WTC11 (cell line): ENCODE data around the gene ETS1. TPM values are rescaled to one million over a fixed set of nuclear protein-coding genes. Genes with fewer than 3 reads are reported as not detected.

ENCODE experiments used
- ATAC-seq: fragments of 200-7000 bp; cut with Tn5 transposase; 2 replicates; pipeline ENCODE4 v1.10.0; 2021; ENCODE audit warnings: mild to moderate bottlenecking, moderate library complexity
- CTCF ChIA-PET: fragments of 300-600 bp; sonication (Branson Sonifier 250); formaldehyde crosslinking; loops from one replicate; lab custom pipeline; 2021; ENCODE audit warnings: antibody characterized with exemption; lab: Charles Lee
- POLR2A ChIA-PET: fragments of 350-600 bp; sonication (Branson Sonifier 250); formaldehyde crosslinking; loops from one replicate; lab custom pipeline; 2021; ENCODE audit warnings: antibody characterized with exemption; lab: Charles Lee
- DNase-seq: peaks from one replicate; pipeline ENCODE4 v3.0.0; 2021; ENCODE audit warnings: low spot score
- H3K27ac Mint-ChIP-seq: 2 replicates; pipeline ENCODE4 v1.8.0; 2021; ENCODE audit warnings: mixed read lengths
- H3K27me3 Mint-ChIP-seq: 2 replicates; pipeline ENCODE4 v1.8.0; 2021; ENCODE audit warnings: low read depth, mild to moderate bottlenecking, moderate library complexity, mixed read lengths
- H3K36me3 Mint-ChIP-seq: 2 replicates; pipeline ENCODE4 v1.8.0; 2021; ENCODE audit warnings: mixed read lengths
- H3K4me1 Mint-ChIP-seq: 2 replicates; pipeline ENCODE4 v1.8.0; 2022; ENCODE audit warnings: mixed read lengths
- H3K4me3 Mint-ChIP-seq: 2 replicates; pipeline ENCODE4 v1.8.0; 2021; ENCODE audit warnings: mild to moderate bottlenecking, moderate library complexity, mixed read lengths
- H3K9me3 Mint-ChIP-seq: 2 replicates; pipeline ENCODE4 v1.8.0; 2021; ENCODE audit warnings: mixed read lengths
- ATF2 ChIP-seq: sonication (generic); formaldehyde crosslinking; IDR thresholded peaks from 2 replicates; pipeline ENCODE4 v1.8.1; 2022; ENCODE audit warnings: low read depth, missing genetic modification reagents, borderline replicate concordance
- ATF6 ChIP-seq: sonication (generic); formaldehyde crosslinking; IDR thresholded peaks from 2 replicates; pipeline ENCODE4 v1.8.1; 2023; ENCODE audit warnings: mild to moderate bottlenecking, missing genetic modification reagents
- CREB1 ChIP-seq: sonication (generic); formaldehyde crosslinking; IDR thresholded peaks from 2 replicates; pipeline ENCODE4 v1.8.0; 2023; ENCODE audit warnings: mild to moderate bottlenecking, missing genetic modification reagents
- ETV6 ChIP-seq: sonication (generic); formaldehyde crosslinking; IDR thresholded peaks from 2 replicates; pipeline ENCODE4 v1.8.1; 2022; ENCODE audit warnings: mild to moderate bottlenecking, missing genetic modification reagents
- GRHL2 ChIP-seq: fragments of 250-450 bp; sonication (Bioruptor Pico); IDR thresholded peaks from 2 replicates; pipeline ENCODE4 v1.8.0; 2022; ENCODE audit warnings: mild to moderate bottlenecking, moderate library complexity; ENCODE audit not compliant: insufficient replicate concordance, severe bottlenecking
- HMGXB4 ChIP-seq: sonication (generic); formaldehyde crosslinking; IDR thresholded peaks from 2 replicates; pipeline ENCODE4 v1.8.1; 2023; ENCODE audit warnings: mild to moderate bottlenecking, moderate library complexity, missing genetic modification reagents
- IRF1 ChIP-seq: sonication (generic); formaldehyde crosslinking; IDR thresholded peaks from 2 replicates; pipeline ENCODE4 v1.8.0; 2023; ENCODE audit warnings: missing genetic modification reagents
- MXD4 ChIP-seq: fragments of 250-450 bp; sonication (Bioruptor Pico); IDR thresholded peaks from 2 replicates; pipeline ENCODE4 v1.8.0; 2021; ENCODE audit warnings: mild to moderate bottlenecking, moderate library complexity, borderline replicate concordance
- MYBL2 ChIP-seq: sonication (generic); formaldehyde crosslinking; IDR thresholded peaks from 2 replicates; pipeline ENCODE4 v1.8.1; 2023; ENCODE audit warnings: mild to moderate bottlenecking, moderate library complexity, missing genetic modification reagents
- NFATC4 ChIP-seq: fragments of 250-450 bp; sonication (Bioruptor Pico); IDR thresholded peaks from 2 replicates; pipeline ENCODE4 v1.9.0; 2021; ENCODE audit warnings: mild to moderate bottlenecking
- NFYB ChIP-seq: sonication (generic); formaldehyde crosslinking; conservative IDR thresholded peaks from 2 replicates; pipeline ENCODE4 v1.8.0; 2022; ENCODE audit warnings: low read depth, missing genetic modification reagents
- ZNF121 ChIP-seq: sonication (generic); formaldehyde crosslinking; IDR thresholded peaks from 2 replicates; pipeline ENCODE4 v1.8.0; 2023; ENCODE audit warnings: missing genetic modification reagents
- ZNF416 ChIP-seq: fragments of 250-450 bp; sonication (Bioruptor Pico); IDR thresholded peaks from 2 replicates; pipeline ENCODE4 v1.9.0; 2021; ENCODE audit warnings: mild to moderate bottlenecking, inconsistent platforms
- ZNF532 ChIP-seq: fragments of 250-450 bp; sonication (Bioruptor Pico); IDR thresholded peaks from 2 replicates; pipeline ENCODE4 v1.9.0; 2021; ENCODE audit warnings: mild to moderate bottlenecking, borderline replicate concordance
- ZSCAN18 ChIP-seq: fragments of 250-450 bp; sonication (Bioruptor Pico); IDR thresholded peaks from 2 replicates; pipeline ENCODE4 v2.1.2; 2022; ENCODE audit warnings: mild to moderate bottlenecking, moderate library complexity
- total RNA-seq: library from RNA; stranded (reverse); gene quantifications from 3 replicates; pipeline ENCODE4 v1.2.3, GENCODE V29; 2021

The ETS1 gene
- total RNA-seq, 1 experiment from 2014 or later: 33.1 TPM

DNA sequence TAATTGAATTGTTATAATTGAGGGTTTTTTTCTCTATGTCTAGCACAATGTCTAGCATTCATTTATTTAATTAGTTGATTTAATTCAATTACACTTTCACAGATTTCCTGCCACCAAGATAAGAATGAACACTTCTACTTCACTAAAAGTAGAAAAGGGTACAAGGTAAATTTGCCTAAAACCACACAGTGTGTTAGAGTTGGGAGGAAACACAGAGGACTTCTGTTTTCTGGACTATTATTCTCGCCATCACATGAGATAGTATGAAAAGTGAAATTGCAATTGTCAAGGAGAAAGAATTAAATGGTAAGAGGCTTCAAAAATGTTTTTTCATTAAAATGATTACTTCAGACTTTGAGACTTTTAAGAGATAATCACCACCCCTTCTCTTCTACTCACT lies 109.5 kb downstream of the ETS1 start (continued):
- TF ChIP-seq HMGXB4 (CRISPR knock-in tag) (no peak), ATF6 (CRISPR knock-in tag) (no peak)

DNA sequence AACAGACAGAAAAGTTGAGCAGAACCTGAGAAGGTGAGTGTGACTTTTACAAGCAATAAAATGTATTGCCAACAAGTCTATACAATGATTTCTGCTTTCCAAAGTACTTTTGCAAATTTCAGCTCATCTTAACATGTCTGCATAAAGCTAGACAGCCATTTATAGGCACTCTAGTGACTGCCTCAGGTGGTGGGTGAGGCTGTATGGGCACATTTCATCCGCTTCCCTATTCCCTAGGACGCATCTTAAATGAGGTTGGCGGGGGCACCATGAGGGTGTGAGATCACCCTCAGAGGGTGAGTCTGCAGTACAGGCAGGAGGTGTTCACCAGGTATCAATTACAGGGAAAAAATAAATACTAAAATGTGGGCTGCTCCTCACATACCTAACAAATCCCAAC lies 110.1 kb downstream of the ETS1 start:
- Mint-ChIP-seq H3K27ac (no peak overlapping the region), H3K9me3 (no peaks in the 10 kb centered on the region), H3K36me3 (peaks cover 17% of the 10 kb centered on the region), H3K4me3 (no peak overlapping the region), H3K4me1 (peaks cover 6% of the 10 kb centered on the region; the same call in 1 of the 2 replicates), H3K27me3 (no peaks in the 10 kb centered on the region)
- ATAC-seq (no peak), DNase-seq (no peak)
- CTCF ChIA-PET: interaction anchor here (1.5 kb wide), 1 partner anchor 155 kb away, joined by 6 read pairs; no protein-coding TSS in a partner anchor
- POLR2A ChIA-PET: no interaction called here
- no peak for TF ChIP-seq ETV6
- TF ChIP-seq MYBL2 (CRISPR knock-in tag): no peak
- TF ChIP-seq ZNF532 (CRISPR knock-in tag): no peak
- TF ChIP-seq IRF1 (CRISPR knock-in tag): no peak

- peaks cover 17% of the 10 kb centered on the region for H3K36me3 Mint-ChIP-seq
- CTCF ChIA-PET: interaction anchor here (1.5 kb wide), 1 partner anchor 155 kb away, joined by 6 read pairs; no protein-coding TSS in a partner anchor
- no peak overlapping the region for H3K4me3 Mint-ChIP-seq
- ATAC-seq (no peak), DNase-seq (no peak)
- H3K27ac Mint-ChIP-seq: no peak overlapping the region
- TF ChIP-seq MXD4 (CRISPR knock-in tag): no peak
- TF ChIP-seq CREB1 (CRISPR knock-in tag): no peak
- no peak for TF ChIP-seq ZSCAN18 (CRISPR knock-in tag)
- no peak for TF ChIP-seq IRF1 (CRISPR knock-in tag)
- TF ChIP-seq NFYB (CRISPR knock-in tag): no peak
- no peak for TF ChIP-seq ATF2
- TF ChIP-seq ZNF416 (CRISPR knock-in tag): no peak
- no peak for TF ChIP-seq ZNF121
- no peak for TF ChIP-seq GRHL2 (CRISPR knock-in tag)
- TF ChIP-seq NFATC4 (CRISPR knock-in tag): no peak
- no peaks in the 10 kb centered on the region for H3K27me3 Mint-ChIP-seq
- peaks cover 6% of the 10 kb centered on the region; the same call in 1 of the 2 replicates for H3K4me1 Mint-ChIP-seq
- no peaks in the 10 kb centered on the region for H3K9me3 Mint-ChIP-seq
- POLR2A ChIA-PET: no interaction called here
Measured at GRCh38 chr11:128476729-128477128, 110.6 kb downstream of the ETS1 start.
